A549 treated with Mapracorat at 1 μM for 4 hours (cell line): ENCODE results near the gene TP53BP2. TPM values are rescaled to one million over a fixed set of nuclear protein-coding genes. Genes with fewer than 3 reads are reported as not detected.

Experiments used
- total RNA-seq: library from RNA; stranded (reverse); fragments of 200-300 nt; extraction: Qiagen RNA extraction; gene quantifications from 5 replicates; pipeline ENCODE4 v1.2.3, GENCODE V29; 2022

Gene TP53BP2, protein sequence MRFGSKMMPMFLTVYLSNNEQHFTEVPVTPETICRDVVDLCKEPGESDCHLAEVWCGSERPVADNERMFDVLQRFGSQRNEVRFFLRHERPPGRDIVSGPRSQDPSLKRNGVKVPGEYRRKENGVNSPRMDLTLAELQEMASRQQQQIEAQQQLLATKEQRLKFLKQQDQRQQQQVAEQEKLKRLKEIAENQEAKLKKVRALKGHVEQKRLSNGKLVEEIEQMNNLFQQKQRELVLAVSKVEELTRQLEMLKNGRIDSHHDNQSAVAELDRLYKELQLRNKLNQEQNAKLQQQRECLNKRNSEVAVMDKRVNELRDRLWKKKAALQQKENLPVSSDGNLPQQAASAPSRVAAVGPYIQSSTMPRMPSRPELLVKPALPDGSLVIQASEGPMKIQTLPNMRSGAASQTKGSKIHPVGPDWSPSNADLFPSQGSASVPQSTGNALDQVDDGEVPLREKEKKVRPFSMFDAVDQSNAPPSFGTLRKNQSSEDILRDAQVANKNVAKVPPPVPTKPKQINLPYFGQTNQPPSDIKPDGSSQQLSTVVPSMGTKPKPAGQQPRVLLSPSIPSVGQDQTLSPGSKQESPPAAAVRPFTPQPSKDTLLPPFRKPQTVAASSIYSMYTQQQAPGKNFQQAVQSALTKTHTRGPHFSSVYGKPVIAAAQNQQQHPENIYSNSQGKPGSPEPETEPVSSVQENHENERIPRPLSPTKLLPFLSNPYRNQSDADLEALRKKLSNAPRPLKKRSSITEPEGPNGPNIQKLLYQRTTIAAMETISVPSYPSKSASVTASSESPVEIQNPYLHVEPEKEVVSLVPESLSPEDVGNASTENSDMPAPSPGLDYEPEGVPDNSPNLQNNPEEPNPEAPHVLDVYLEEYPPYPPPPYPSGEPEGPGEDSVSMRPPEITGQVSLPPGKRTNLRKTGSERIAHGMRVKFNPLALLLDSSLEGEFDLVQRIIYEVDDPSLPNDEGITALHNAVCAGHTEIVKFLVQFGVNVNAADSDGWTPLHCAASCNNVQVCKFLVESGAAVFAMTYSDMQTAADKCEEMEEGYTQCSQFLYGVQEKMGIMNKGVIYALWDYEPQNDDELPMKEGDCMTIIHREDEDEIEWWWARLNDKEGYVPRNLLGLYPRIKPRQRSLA
- total RNA-seq: 24.3 to 27.9 TPM (median 26.4 TPM) in 5 replicates

DNA sequence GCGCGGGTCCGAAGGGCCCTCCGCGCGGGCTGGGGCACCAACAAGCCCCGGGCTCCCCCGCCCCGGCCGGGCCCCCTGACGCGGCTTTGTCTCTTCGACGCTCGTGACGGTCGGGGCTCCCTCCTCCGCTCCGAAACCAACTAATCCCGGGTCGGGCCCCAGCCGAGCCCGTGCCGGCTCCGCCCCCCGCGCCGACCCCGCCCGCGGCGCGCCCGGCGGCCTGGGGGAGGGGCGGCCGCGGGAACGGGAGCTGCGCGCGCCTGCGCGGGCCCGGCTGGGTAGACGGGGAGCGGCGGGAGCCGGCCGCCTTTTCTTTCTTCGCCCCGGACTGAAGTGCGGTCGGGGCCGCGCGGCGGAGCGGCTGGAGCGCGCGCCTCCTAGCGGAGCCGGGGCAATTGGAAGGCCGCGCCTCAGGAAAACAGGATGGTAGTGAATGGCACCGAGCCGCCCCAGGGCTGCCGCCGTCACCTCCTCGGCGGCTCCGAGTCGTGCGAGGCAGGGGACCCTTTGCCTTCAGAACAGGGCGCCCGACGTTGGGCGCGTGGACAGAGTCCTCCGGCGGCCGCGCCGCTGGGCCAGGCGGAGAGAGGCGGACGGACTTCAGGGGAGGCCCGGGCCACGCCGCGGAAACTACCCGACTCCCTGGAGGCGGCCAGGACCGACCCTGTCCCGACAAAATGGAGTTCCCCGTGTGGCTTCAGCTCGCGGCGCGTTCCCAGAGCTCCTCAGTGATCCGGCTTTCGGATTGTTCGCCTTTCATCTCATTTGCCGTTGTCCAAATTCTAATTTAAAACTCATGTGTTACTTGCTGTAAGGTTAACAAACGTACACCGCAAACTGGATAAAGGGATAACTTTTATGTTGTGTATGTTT lies at the start of gene TP53BP2:
Gene TP53BP2, minus strand, starts transcription at position 138 of the 873 bp plus-strand sequence. CDS start 267 bp downstream, outside the sequence.

Other genes starting within 250 kb of the TP53BP2 start
- 0.64 to 1.6 TPM (median 1.2 TPM) in 5 replicates for gene CAPN8, start 180.2 kb downstream of the TP53BP2 start, total RNA-seq
- gene CAPN2, start 133.4 kb downstream of the TP53BP2 start, total RNA-seq: 397 to 437 TPM (median 416 TPM) in 5 replicates